ENCODE data around the gene UBXN4.
A peak's percentile ranks its signal among the peaks of the same experiment; 100 is the strongest.
"Not testable (repeated sequence)": the region's sequence is repeated elsewhere in the genome, so short reads cannot be mapped to it uniquely, and the experiment has no call there.

UBXN4 gene

GRCh38 chr2:135708159-135708558, 33.5 kb upstream of the UBXN4 start:
- CTCF ChIA-PET, result interaction anchor here (1.6 to 6.6 kb wide), 7 partner anchors 15 to 704 kb away, joined by 5 to 133 read pairs (median 19); no protein-coding TSS in a partner anchor
- POLR2A ChIA-PET, result no interaction called here
- no peak for TF ChIP-seq CTCF (IDR thresholded peaks at IDR 0.05; ENCODE audit: control extremely low read depth, extremely low read depth, low read depth, missing control alignments)
- DNase-seq (ENCODE audit: extremely low spot score), result no peak

GRCh38 chr2:135709992-135710391, 31.7 kb upstream of the UBXN4 start:
- ChIA-PET CTCF (interaction anchor here (0.6 to 6.6 kb wide), 50 partner anchors 8 to 732 kb away, joined by 3 to 133 read pairs (median 4); partner anchors contain the start of gene UBXN4), POLR2A (no interaction called here)
- DNase-seq (ENCODE audit: extremely low spot score), result peak; percentile 68
- TF ChIP-seq CTCF (IDR thresholded peaks at IDR 0.05; ENCODE audit: control extremely low read depth, extremely low read depth, low read depth, missing control alignments), result peak; percentile 88

- CTCF ChIA-PET, result interaction anchor here (0.8 kb wide), 1 partner anchor 241 kb away, joined by 3 read pairs; no protein-coding TSS in a partner anchor
- DNase-seq (ENCODE audit: extremely low spot score); POLR2A ChIA-PET: not testable (repeated sequence)
Observed at GRCh38 chr2:135715086-135715485, 26.6 kb upstream of the UBXN4 start.

GRCh38 chr2:135728064-135728743, 13.5 kb upstream of the UBXN4 start:
- ChIA-PET CTCF (interaction anchor here (0.9 to 3.0 kb wide), 7 partner anchors 11 to 128 kb away, joined by 3 to 10 read pairs (median 3); partner anchors contain the start of gene UBXN4), POLR2A (no interaction called here)
- DNase-seq (ENCODE audit: extremely low spot score), result no peak
- no peak for TF ChIP-seq CTCF (IDR thresholded peaks at IDR 0.05; ENCODE audit: control extremely low read depth, extremely low read depth, low read depth, missing control alignments)

GRCh38 chr2:135732561-135732960, 9.1 kb upstream of the UBXN4 start:
- TF ChIP-seq CTCF (IDR thresholded peaks at IDR 0.05; ENCODE audit: control extremely low read depth, extremely low read depth, low read depth, missing control alignments), result no peak
- no peak for DNase-seq (ENCODE audit: extremely low spot score)
- CTCF ChIA-PET, result interaction anchor here (1.1 to 2.3 kb wide), 3 partner anchors 8 to 65 kb away, joined by 3 to 9 read pairs (median 3); partner anchors contain the start of gene UBXN4
- POLR2A ChIA-PET, result no interaction called here

- DNase-seq (ENCODE audit: extremely low spot score), result no peak
- ChIA-PET POLR2A (no interaction called here), CTCF (interaction anchor here (1.1 to 2.3 kb wide), 3 partner anchors 8 to 65 kb away, joined by 3 to 9 read pairs (median 3); partner anchors contain the start of gene UBXN4)
- TF ChIP-seq CTCF (IDR thresholded peaks at IDR 0.05; ENCODE audit: control extremely low read depth, extremely low read depth, low read depth, missing control alignments), result no peak
Observed at GRCh38 chr2:135733045-135733444, 8.6 kb upstream of the UBXN4 start.

- no peak for DNase-seq (ENCODE audit: extremely low spot score)
- no peak for TF ChIP-seq CTCF (IDR thresholded peaks at IDR 0.05; ENCODE audit: control extremely low read depth, extremely low read depth, low read depth, missing control alignments)
- ChIA-PET CTCF (no interaction called here), POLR2A (no interaction called here)
Observed at GRCh38 chr2:135736546-135736945, 5.1 kb upstream of the UBXN4 start.
